Vagina (tissue), 2 donors: ENCODE data around the gene FGF4.

ENCODE experiments used
- POLR2A ChIP-seq, 2 donors: fragments of 450-650 bp; IDR thresholded peaks; one replicate each; pipeline ENCODE4 v1.6.1; 2017; ENCODE audit warnings: antibody characterized with exemption in 2 of 2, mild to moderate bottlenecking in 2 of 2, moderate library complexity in 2 of 2
- TF ChIP-seq, protein P1 (sequence below), 3 experiments: fragments of 450-650 bp in 2 of 3; fragments of 200-600 bp in 1 of 3; sonication (generic) in 1 of 3; IDR thresholded peaks; one replicate each; pipeline ENCODE4 v1.5.1; 2017 to 2019; ENCODE audit warnings: antibody characterized with exemption in 3 of 3, mild to moderate bottlenecking in 2 of 3, moderate library complexity in 2 of 3

DNA sequence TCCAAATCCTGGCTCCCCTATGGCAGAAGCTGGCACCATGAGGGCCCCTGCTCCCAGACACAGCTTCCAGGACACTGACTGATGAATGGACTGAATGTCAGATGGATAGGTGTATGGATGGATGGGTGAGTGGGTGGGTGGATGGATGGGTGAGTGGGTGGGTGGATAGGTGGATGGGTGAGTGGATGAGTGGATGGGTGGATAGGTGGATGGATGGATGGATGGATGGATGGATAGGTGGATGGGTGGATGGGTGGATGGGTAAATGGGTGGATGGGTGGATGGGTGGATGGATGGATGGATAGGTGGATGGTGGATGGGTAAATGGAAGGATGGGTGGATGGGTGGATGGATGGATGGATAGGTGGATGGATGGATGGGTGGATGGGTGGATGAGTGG, 39.8 kb upstream of the FGF4 start:
- TF ChIP-seq, protein P1, sequence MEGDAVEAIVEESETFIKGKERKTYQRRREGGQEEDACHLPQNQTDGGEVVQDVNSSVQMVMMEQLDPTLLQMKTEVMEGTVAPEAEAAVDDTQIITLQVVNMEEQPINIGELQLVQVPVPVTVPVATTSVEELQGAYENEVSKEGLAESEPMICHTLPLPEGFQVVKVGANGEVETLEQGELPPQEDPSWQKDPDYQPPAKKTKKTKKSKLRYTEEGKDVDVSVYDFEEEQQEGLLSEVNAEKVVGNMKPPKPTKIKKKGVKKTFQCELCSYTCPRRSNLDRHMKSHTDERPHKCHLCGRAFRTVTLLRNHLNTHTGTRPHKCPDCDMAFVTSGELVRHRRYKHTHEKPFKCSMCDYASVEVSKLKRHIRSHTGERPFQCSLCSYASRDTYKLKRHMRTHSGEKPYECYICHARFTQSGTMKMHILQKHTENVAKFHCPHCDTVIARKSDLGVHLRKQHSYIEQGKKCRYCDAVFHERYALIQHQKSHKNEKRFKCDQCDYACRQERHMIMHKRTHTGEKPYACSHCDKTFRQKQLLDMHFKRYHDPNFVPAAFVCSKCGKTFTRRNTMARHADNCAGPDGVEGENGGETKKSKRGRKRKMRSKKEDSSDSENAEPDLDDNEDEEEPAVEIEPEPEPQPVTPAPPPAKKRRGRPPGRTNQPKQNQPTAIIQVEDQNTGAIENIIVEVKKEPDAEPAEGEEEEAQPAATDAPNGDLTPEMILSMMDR (IDR thresholded peaks at IDR 0.05) = no peak
- TF ChIP-seq POLR2A (IDR thresholded peaks at IDR 0.05) = no peak
